Measurements from ENCODE around the gene TMEM63A.

- TF ChIP-seq EZH2 (IDR thresholded peaks at IDR 0.05; ENCODE audit: low read length, unreplicated experiment) (no peak), CTCF (conservative IDR thresholded peaks at IDR 0.05; ENCODE audit: low read depth, low read length) (no peak)
Measured at GRCh38 chr1:225820522-225821120, 61.6 kb downstream of the TMEM63A start.
